Measurements from ENCODE around the gene SUCLG1.

DNA sequence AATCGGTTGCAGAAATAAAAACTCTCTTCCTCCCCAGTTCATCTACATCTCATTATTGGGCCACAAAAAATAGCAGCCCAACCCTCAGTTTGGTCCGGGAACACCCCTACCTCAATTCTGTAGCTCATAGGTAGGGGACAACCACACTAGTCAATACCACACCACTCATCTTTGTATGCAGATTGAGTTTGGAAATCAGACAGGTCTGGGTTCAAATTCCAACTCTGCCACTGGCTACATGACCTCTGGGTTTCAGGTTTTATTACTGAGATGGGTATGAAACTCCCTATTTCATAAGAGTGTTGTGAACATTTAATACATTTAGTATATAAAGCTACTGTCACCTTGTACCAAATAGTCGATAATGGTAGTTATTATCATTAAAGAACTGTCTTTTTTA is 2.2 kb upstream of the SUCLG1 start:
- TF ChIP-seq EZH2 (IDR thresholded peaks at IDR 0.05) (no peak), POLR2AphosphoS5 (IDR thresholded peaks at IDR 0.05; ENCODE audit: borderline replicate concordance, low read depth, low read length) (no peak), FOXP2 (optimal IDR thresholded peaks at IDR 0.05; ENCODE audit: control extremely low read depth, extremely low read length, insufficient read depth) (no peak)

Measured in SK-N-MC (cell line).